Transverse colon (tissue), 4 donors: ENCODE results near the gene BIRC7.

Experiments used
- POLR2A ChIP-seq: fragments of 450-650 bp; IDR thresholded peaks from one replicate; pipeline ENCODE4 v1.6.1; 2016; ENCODE audit warnings: antibody characterized with exemption, mild to moderate bottlenecking, moderate library complexity
- POLR2AphosphoS5 ChIP-seq, 3 donors: sonication (generic); formaldehyde crosslinking; IDR thresholded peaks; one replicate each; pipeline ENCODE4 v1.6.1; 2016; ENCODE audit warnings: antibody characterized with exemption in 3 of 3
- TF ChIP-seq, protein P1 (sequence below), 5 experiments: fragments of 200-600 bp in 3 of 5; fragments of 450-650 bp in 2 of 5; sonication (generic) in 3 of 5; IDR thresholded peaks; 1 replicate in 2 of 5; 2 replicates in 3 of 5; pipeline ENCODE4 v1.5.1; 2016 to 2017; ENCODE audit warnings: antibody characterized with exemption in 5 of 5, inconsistent platforms in 3 of 5, mild to moderate bottlenecking in 2 of 5, moderate library complexity in 1 of 5

- TF ChIP-seq, protein P1, sequence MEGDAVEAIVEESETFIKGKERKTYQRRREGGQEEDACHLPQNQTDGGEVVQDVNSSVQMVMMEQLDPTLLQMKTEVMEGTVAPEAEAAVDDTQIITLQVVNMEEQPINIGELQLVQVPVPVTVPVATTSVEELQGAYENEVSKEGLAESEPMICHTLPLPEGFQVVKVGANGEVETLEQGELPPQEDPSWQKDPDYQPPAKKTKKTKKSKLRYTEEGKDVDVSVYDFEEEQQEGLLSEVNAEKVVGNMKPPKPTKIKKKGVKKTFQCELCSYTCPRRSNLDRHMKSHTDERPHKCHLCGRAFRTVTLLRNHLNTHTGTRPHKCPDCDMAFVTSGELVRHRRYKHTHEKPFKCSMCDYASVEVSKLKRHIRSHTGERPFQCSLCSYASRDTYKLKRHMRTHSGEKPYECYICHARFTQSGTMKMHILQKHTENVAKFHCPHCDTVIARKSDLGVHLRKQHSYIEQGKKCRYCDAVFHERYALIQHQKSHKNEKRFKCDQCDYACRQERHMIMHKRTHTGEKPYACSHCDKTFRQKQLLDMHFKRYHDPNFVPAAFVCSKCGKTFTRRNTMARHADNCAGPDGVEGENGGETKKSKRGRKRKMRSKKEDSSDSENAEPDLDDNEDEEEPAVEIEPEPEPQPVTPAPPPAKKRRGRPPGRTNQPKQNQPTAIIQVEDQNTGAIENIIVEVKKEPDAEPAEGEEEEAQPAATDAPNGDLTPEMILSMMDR (IDR thresholded peaks at IDR 0.05) = no peak
- TF ChIP-seq POLR2A (no peak), POLR2AphosphoS5 (IDR thresholded peaks at IDR 0.05) (no peak)
These were observed 48.2 kb upstream of the BIRC7 start for GRCh38 chr20:63187338-63188158.
